T1000 (cell line): ENCODE results near the gene MZT2A.
A peak's percentile ranks its signal among the peaks of the same experiment; 100 is the strongest.
"Not testable (repeated sequence)": the region's sequence is repeated elsewhere in the genome, so short reads cannot be mapped to it uniquely, and the experiment has no call there.

Experiments used
- DNase-seq: peaks from one replicate; lab custom pipeline; 2025; ENCODE audit warnings: mixed read lengths; lab: John Stamatoyannopoulos, UW

MZT2A gene

DNA sequence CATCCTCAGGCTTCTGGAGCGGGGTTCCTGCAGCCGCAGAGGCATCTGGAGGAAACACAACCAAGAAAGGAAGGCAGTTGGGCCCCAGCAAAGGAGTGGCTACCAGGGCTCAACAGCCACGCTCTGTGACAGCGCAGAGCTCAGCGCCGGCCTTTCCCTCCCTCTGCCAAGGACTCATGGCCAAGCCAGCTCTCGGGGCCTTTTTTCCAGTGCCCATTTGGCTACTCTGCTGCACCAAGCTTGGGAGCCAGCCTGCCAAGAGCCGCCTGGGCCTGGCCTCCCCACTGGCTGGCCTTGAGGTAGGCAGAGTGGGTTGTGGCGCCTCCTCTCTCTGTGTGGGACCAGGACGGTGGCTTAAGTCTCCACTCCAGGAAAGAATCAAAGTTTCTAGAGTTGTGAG, 28.3 kb upstream of the MZT2A start:
- DNase-seq = no peak

DNA sequence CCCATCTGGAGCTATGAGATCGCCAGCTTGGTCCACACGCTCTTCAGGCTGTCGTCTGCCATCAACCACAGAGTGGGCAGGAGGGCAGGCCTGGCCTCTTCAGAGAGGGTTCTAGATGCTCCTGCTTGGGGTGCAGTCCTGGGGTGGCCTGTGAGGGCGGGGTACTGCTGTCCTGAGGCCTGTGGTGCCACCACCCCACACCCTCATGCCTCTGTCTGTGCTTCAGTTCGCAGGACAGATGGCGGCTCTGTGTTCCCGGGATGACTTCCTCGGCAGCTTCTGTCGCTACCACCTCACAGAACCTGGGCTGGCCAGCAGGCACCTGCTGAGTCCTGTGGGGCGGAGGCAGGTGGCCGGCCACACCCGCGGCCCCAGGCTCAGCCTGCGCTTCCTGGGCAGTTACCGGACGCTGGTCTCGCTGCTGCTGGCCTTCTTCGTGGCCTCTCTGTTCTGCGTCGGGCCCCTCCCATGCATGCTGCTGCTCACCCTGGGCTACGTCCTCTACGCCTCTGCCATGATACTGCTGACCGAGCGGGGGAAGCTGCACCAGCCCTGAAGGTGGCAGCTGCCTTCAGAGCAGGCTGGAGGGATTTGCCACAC, 27.8 kb upstream of the MZT2A start:
- DNase-seq = not testable (repeated sequence)

DNA sequence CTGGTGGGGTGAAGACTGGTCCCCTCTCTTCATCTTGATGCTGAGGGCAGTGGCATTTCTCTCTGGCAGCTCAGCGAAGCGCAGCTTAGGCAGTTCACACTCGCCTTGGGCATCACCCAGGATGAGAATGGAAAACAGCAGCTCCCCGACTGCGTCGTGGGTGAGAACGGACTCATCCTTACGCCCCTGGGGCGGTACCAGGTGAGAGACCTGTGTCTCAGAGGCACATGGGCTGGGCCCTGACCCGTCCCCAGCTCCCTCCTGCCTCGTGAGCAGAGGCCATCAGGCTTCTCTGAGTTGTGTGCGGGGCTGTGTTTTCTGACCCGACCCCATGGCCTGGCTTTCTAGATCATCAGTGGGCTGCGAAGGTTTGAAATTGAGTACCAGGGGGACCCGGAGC, 27.3 kb upstream of the MZT2A start:
- no peak for DNase-seq

DNA sequence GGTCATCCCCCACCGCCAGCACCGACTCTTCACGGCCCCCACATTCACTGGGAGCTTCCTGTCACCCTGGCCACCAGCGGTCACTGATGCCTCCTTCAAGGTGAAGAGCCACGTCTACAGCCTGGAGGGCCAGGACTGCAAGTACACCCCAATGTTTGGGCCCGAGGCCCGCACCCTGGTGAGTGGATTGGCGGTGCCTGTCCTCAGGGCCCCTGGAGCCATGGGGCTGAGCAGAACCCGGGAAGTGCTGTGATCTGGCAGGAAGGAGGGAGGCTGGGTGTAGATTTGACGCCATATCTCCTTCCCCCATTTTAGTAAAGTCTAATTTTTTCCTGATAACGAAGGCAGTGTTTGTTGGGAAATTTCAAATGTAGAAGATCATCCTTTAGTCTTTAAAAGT, 26.3 kb upstream of the MZT2A start:
- not testable (repeated sequence) for DNase-seq

DNA sequence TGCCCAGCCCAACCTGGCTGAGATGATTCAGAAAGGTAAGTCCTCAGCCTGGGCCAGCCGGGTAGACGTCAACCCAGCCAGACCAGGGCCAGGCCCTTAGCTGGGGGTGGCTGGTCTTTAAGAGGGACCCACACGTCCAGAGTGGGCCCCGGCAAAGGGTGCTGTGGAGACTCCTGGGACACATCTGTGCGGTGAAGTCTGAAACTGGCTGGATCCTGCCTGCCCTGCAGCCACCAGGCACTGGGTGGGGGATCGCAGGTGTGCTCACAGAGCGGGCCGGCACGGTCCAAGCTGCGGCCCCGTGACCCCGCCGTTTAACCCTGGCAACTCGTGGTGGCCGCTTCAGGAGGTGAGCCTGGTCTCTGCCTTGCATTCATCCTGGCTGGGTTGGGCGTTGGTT, 25.7 kb upstream of the MZT2A start:
- DNase-seq = not testable (repeated sequence)

DNA sequence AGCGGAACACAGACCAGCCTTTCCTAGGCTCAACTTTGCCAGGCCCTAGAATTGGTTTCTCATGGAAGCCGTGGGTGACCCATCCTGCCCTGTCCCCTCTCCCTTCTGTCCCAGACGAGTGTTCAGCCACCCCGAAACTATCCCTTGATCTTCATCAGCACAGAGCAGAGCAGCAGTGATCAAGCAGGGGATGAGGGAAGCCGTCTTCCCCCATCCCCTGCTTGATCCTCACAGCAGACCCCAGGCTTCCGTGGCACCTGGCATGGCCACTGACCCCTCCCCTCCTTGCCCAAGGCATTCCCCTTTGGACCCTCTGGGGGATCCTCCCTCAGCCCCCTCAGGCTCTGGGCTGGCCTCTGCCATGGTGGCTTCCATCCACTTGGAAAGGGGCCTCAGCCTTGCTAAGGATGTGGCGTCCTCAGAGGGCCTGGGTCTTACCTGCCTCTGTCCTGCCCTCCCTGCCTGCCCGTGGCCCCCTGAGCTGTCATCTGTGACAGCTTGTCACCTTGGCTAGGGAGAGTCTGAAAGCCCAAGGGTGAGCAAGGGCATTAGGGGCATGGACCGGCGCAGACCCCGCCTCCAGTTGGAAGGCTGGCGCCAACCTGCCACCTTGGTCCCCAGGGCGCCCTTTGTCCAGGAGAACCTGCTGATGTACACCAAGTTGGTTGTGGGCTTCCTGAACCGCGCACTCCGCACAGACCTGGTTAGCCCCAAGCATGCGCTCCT, 25.1 kb upstream of the MZT2A start:
- DNase-seq = no peak

DNA sequence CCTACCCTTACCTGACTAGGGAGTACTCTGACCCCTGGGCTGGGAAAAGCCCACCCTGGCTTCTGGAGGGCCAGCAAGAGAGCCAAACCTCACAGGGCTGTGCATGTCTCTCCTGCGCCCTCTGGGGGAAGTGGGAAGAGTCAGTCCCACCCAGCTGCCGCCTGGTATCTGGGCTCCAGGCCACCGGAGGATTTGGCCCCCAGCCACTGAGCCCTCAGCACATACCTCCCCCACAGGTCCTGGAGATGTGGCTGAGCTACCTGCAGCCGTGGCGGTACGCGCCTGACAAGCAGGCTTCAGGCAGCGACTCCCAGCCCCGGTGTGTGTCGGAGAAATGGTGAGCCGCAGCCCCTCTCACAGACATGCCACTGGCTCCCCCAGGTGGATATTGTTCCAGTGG, 24.4 kb upstream of the MZT2A start:
- not testable (repeated sequence) for DNase-seq

DNA sequence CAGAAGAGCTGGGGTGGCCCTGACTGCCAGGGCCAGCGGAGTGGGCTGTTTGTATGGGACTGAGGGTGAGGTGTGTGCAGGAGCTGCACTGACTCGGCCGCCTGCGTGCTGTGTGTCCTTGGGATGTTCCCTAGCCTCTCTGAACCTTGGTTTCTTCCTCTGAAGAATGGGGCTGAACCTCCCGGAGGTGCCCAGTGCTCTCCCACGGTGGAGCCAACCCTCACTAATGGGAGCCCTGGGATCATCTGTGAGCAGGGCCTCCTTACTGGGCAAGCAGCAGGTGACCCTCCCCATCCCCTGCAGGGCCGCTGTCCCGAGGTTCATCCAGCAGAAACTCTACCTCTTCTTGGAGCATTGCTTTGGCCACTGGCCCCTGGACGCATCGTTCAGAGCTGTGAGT, 23.8 kb upstream of the MZT2A start:
- no peak for DNase-seq

DNA sequence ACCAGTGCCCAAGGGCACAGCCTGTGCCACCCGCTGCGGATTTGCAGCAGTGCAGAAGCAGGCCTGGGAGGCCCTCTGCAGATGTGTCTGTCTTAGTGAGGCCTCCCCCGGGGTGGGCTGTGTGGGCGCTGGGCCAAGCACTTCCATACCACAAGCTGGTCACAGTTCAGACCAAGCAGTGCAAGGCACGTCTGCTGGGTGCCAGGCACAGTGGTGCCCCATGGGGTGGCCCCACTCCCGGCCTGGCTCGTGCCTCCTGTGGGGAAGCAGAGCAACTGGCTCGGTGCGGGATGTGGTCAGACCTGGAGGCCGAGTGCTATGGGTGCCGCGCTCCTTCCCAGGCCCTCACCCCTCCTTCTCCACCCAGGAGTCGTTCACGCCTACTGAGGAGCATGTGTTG, 23.0 kb upstream of the MZT2A start:
- not testable (repeated sequence) for DNase-seq

DNA sequence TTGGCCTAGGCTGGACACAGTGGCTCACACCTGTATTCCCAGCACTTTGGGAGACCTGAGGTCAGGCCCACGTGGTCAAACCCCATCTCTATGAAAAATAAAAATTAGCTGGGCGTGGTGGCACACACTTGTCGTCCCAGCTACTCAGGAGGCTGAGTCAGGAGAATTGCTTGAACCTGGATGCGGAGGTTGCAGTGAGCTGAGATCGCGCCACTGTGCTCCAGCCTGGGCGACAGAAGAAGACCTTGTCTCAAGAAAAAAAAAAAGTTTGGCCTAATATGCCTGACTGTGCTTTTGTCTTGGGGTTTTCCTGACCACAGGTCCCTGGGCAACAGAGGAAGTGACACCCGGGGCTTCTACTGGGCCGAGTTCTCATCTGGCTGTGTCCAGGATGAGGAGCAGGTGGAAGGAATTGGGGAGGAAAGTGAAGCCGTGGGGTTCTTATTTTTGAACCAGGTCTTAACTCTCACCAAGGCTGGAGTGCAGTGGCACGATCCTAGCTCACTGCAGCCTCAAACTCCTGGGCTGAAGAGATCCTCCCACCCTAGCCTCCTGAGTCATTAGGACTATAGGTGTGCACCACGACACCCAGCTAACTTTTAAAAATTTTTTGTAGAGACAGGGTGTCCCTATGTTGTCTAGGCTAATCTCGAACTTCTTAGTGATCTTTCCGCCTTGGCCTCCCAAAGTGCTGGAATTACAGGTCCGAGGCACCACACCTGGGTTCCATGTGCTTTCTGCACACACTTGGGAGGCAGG, 22.4 kb upstream of the MZT2A start:
- not testable (repeated sequence) for DNase-seq

DNA sequence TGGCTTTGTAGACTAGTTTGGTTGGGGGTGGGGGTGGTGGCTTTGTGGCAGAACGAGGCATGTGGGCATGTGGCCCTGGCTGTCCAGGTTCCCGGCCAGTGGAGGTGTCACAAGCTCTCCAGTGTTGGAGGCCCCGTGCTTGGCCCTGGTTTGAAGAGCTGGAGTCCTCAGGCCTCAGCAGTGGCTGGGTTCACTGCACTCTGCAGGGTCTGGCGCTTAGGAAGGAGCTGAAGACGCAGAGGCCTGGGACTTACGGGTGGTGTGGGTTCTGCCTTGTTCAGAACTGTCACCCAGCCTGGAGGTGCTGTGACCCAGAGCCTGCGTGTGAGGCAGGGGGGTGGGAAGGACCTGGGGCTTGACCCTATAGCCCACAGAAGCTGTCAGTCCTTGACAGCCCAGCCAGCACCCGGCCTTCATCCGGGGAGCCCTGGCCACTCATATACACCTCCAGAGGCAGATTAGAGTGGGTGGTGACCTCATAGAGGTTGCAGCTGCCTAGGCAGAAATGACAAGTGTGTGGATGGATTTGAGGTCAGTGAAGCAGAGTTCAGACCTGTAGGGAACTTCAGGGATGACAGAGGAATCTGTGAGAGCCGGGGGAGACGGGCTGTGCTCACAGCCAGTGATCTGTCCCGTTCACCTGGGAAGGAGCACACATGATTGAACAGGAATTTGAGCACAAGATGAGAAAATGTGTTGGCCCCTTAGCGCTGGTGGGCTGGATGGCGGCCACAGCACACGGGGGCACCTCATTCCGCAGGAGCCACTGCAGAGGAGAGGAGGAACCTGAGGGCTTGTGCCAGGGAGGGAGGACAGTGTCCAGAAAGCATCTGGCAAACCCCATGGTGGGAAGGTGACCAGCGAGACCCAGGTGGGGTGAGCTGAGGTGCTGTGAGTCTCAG, 20.0 kb upstream of the MZT2A start:
- DNase-seq = not testable (repeated sequence)

DNA sequence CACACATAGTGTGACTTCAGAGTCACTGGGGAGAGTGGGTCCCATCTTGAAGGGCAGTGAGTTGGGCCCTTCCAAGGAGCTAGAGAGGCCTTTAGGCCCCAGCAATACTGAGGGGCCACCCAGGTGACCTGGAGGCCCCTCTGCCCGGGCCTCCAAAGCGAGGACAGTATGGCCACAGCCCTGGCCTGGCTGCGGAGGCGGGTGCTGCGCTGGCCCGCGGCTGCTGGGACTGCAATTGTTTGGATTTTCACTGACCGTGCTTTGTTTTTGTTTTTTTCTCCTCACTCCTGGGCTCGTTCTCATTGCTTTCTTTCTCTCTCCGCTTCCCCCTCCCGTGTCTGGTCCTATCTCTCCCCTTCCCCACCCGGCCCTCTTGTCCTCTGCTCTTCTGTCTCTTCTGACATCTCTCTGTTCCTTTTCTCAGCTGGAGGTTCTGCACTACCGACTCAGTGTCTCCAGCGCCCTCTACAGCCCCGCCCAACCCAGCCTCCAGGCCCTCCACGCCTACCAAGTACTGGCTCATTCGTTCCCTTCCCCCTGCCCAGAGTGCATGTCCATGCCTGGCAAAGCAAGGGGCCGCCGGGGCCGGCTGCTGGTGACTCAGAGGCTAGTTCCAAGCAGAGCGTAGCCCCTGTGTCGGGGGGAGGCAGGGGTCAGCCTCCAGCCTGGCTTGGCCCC, 19.2 kb upstream of the MZT2A start:
- DNase-seq = not testable (repeated sequence)

DNA sequence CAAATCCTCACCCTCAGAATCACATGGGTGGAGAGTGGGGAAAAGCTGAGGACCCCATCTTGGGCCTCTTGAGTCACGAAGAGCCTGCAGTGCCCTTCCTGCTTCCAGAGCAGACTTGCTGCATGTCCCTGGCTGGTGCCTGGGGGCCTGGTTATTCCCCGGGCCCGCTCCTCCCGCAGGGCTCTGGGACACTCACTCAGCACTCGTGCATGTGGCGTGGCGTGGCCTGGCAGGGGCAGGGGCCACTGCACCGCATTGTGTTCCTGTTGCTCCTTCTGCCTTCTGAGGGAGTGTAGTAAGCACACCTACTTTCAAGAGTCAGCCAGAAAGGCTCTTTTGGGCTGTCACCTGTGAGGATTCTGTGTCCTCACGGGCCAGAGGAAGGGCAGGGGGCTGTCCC, 17.4 kb upstream of the MZT2A start:
- no peak for DNase-seq

DNA sequence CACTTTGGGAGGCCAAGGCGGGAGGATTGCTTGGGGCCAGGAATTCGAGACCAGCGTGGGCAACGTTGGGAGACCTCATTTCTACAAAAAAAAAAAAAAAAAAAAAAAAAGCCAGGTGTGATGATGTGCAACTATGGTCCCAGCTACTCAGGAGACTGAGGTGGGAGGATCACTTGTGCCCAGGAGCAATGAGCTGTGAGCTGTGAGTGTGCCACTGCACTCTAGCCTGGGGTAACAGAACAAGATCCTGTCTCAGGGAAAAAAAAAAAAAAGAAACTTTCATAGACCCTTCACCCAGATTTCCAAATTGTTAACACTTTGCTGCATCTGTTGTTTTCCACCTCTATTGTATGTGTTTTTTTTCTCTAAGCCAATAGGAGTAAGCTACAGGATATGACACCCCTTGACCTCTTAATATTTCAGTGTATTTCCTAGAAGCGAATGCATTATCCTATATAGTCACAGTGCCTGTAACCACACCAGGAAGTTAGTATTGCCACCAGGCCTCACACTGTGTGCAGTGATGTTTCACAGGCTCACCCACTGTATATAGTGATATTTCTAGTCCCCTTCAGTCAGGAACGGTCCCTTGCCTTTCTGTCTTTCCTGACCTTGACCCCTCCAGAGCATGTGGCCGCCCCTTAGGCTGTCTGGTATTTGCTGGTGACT, 12.0 kb upstream of the MZT2A start:
- not testable (repeated sequence) for DNase-seq

DNA sequence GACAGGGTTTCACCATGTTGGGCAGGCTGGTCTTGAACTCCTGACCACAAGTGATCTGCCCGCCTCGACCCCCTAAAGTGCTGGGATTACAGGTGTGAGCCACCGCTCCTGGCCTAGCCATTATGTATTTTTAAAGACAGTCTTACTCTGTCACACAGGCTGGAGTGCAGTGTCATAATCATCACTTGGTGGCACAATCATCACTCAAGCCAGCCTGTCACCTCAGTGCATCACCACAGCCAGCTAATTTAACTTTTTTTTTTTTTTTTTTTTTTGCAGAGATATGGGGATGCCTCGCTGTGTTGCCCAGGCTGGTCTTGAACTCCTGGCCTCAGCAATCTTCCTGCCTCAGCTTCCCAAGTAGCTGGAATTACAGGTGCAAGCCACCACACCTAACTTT, 11.4 kb upstream of the MZT2A start:
- not testable (repeated sequence) for DNase-seq

DNA sequence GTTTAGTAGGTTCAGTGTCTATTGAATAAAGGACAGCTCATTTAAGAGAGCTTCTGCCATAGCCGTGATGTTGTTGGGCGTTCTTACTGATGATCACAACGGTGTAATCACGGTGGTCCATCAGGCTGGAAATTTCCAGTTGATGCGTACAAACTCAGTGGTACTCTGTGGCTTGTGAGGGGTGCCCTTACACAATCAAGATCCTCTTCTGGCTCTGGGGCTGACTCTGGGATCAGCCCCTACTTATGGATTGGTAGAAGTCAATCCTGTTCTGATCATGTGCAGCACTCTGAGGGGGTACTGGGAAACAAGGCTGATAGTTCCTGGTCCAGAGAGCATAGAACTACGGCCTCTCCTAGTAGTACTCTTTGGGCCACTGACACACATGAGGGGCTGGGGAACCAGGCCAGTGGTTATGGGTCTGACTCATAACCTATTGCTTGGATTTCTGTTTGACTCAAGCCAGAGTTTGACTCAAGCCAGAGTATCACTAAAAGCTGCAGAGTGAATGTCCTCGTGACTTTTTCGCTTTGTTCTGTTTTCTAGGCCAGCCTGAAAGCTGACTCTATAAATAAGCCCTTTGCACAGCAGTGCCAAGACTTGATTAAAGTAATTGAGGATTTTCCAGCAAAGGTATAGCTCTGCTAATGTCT, 6.2 kb upstream of the MZT2A start:
- not testable (repeated sequence) for DNase-seq

DNA sequence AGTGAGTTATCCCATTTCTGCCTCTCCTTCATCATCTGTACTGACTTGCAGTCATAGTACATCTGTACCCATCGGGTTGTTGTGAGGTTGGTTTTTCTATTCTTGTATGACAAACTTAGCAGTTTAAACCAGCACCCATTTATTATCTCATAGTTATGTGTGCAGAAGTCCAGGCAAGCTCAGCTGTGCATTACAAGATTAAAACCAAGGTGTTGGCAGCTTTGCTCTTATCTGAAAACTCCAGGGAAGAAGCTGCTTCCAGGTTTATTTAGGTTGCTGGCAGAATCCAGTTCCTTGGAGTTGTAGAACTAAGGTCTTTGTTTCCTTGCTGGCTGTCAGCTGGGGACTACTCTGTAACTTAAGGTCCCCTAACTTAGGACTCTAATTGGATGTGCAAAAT, 3.3 kb upstream of the MZT2A start:
- DNase-seq = not testable (repeated sequence)

DNA sequence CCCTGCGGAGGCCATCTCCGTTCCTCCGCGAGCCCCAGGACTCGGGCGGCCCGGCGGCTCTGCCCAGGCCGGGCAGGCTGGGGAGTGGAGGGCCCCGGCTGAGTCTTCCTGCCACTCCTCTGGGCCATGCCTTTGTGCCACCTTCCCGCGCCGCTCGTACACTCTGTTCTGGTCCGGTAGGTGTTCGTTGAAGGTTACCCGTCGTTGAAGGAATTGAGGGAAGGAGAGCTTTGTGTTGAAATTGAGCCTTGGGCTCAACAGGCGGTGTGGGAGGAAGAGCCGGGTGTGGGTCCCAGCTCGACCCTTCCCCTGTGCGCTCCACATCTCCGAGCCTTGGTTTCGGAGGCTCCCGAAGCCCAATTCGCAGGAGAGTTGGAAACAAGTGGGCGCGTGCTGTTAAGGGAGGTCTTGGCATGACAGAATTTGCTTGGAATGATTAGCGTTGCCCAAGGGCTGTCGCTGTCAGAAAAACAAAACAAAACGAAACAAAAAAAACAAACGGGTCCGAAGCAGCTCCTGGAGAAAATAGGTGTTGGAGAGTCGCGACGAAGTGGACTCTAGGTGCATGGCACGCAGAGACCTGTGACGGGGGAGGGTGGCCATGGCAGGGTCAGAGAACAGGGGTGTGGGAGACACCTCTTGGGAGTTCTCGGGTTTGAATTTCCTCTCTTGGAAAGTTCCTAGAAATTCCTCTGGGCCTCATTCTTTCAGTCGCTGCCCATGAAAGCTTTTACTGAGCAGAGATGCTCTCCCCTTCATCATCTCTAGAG, 1.2 kb upstream of the MZT2A start:
- no peak for DNase-seq

DNA sequence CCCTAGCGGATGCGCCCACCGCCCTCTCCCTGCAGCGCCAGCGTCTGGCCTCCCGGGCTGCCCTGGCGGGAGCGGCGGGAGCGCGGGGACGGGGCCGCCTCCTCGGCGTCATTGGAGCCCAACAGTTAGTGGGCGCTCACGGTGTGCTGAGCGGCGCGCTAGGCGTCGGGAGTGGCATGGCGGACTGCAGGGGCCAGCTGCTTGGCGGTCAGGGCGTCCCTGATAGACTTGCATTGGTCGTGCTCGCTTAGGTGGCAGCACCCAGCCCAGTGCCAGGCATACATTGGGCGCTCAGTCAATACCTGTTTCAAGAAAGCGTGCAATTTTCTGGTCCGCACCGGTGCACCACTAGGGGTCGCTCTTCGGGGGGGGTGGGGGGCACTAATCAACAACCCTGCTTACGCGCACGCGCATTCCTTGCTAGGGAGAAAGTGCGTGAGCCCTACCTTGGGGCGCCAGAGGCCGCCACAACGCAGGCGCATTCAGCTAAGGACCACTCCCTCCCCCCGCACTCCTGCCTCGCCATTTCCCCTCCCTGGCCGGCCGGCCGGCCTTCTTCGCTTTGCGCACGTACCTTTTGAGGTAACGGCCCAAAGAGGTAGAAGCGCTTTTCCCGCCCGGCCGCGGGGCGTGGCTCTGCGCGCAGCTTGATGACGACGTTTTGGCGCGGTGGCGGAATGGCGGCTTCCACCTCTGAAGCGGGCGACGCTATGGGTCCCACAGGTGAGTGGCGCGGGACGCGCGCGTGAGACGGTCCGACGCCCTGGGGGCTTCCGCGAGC, 411 bp upstream of the MZT2A start:
- peak; percentile 91 for DNase-seq
